K562 (cell line): ENCODE results near the gene ACSF3. TPM values are rescaled to one million over a fixed set of nuclear protein-coding genes. Genes with fewer than 3 reads are reported as not detected.

ENCODE experiments used
- ATF1 ChIP-seq, 2 experiments: fragments of 450-650 bp in 1 of 2; IDR thresholded peaks; 2 replicates each; pipeline ENCODE4 v1.6.1; 2016; ENCODE audit warnings: missing compliant biosample characterization in 1 of 2, missing genetic modification characterization in 1 of 2
- ETV1 ChIP-seq: fragments of 450-650 bp; conservative IDR thresholded peaks from 2 replicates; pipeline ENCODE4 v1.6.1; 2016; ENCODE audit warnings: missing genetic modification characterization, control low read depth, low read depth, missing compliant biosample characterization
- FOXK2 ChIP-seq, 2 experiments: fragments of 450-650 bp; IDR thresholded peaks in 1 of 2; conservative IDR thresholded peaks in 1 of 2; 2 replicates each; pipeline ENCODE4 v1.6.1; 2016; ENCODE audit warnings: low read depth in 2 of 2, mild to moderate bottlenecking in 1 of 2
- FOXM1 ChIP-seq, 2 experiments: fragments of 450-650 bp in 1 of 2; sonication (generic) in 1 of 2; formaldehyde crosslinking in 1 of 2; IDR thresholded peaks; 2 replicates each; pipeline versions ENCODE4 v1.6.1 to v1.9.0; 2017 to 2022; ENCODE audit warnings: low read depth in 2 of 2, mild to moderate bottlenecking in 2 of 2, missing genetic modification reagents in 1 of 2, moderate library complexity in 1 of 2
- HDAC1 ChIP-seq, 2 experiments: fragments of 450-650 bp; IDR thresholded peaks; 2 replicates each; pipeline ENCODE4 v1.6.1; 2016 to 2017; ENCODE audit warnings: inconsistent platforms in 1 of 2, mild to moderate bottlenecking in 1 of 2, moderate library complexity in 1 of 2
- KLF13 ChIP-seq: fragments of 450-650 bp; IDR thresholded peaks from 2 replicates; pipeline ENCODE4 v1.6.1; 2016; ENCODE audit warnings: missing genetic modification characterization, low read depth, mild to moderate bottlenecking, missing compliant biosample characterization, moderate library complexity, borderline replicate concordance
- MTF1 ChIP-seq: fragments of 250-450 bp; sonication (Bioruptor Pico); IDR thresholded peaks from 2 replicates; pipeline ENCODE4 v1.9.0; 2021; ENCODE audit warnings: moderate library complexity, mild to moderate bottlenecking, inconsistent platforms, borderline replicate concordance
- NFYB ChIP-seq: IDR thresholded peaks from 2 replicates; pipeline ENCODE4 v1.6.1; 2011; ENCODE audit warnings: mild to moderate bottlenecking, moderate library complexity; ENCODE audit not compliant: insufficient read length; ENCODE audit errors: extremely low read depth
- RBM22 ChIP-seq: fragments of 200-400 bp; formaldehyde crosslinking; IDR thresholded peaks from 2 replicates; pipeline ENCODE4 v1.6.1; 2018; ENCODE audit warnings: low read length, low read depth; ENCODE audit not compliant: poor library complexity, severe bottlenecking
- SMARCA4 ChIP-seq: fragments of 450-650 bp; IDR thresholded peaks from 2 replicates; pipeline ENCODE4 v1.6.1; 2016
- YBX1 ChIP-seq: fragments of 450-650 bp; IDR thresholded peaks from 2 replicates; pipeline ENCODE4 v1.7.1; 2016; ENCODE audit warnings: mild to moderate bottlenecking
- ZNF586 ChIP-seq: fragments of 450-650 bp; formaldehyde crosslinking; conservative IDR thresholded peaks from 2 replicates; pipeline ENCODE4 v1.4.0; 2020; ENCODE audit warnings: mild to moderate bottlenecking, moderate library complexity
- polyA plus RNA-seq, 8 experiments: library from polyadenylated mRNA; depleted of rRNA in 4 of 8; stranded (reverse) in 5 of 8; unstranded in 3 of 8; fragments of >200 nt; fragmentation: Nextera tagmentation in 2 of 8; fragmentation: Illumina TruSeq in 1 of 8; extraction: Ambion mirVana in 2 of 8; extraction: Trizol in 1 of 8; gene quantifications; 2 replicates each; pipeline versions ENCODE4 v1.2.1 to v1.2.3, GENCODE V29; 2011 to 2014; ENCODE audit warnings: inconsistent platforms in 1 of 8, missing spikeins in 1 of 8
- total RNA-seq, 7 experiments: library from RNA; depleted of rRNA in 6 of 7; stranded (reverse); fragments of >200 nt in 6 of 7; fragmentation: Illumina TruSeq in 2 of 7; extraction: Trizol in 2 of 7; gene quantifications; 2 replicates each; pipeline versions ENCODE4 v1.2.1 to v1.2.3, GENCODE V29; 2011 to 2021; ENCODE audit warnings: low replicate concordance in 1 of 7
- TF ChIP-seq, protein P1 (sequence below): sonication (generic); formaldehyde crosslinking; IDR thresholded peaks from 2 replicates; pipeline ENCODE4 v1.9.0; 2022; ENCODE audit warnings: mild to moderate bottlenecking, missing genetic modification reagents
- TF ChIP-seq, protein P2 (sequence below): IDR thresholded peaks from 2 replicates; pipeline ENCODE4 v1.6.1; 2011; ENCODE audit warnings: borderline replicate concordance, low read depth, mild to moderate bottlenecking, moderate library complexity, low read length; ENCODE audit not compliant: insufficient read depth, poor library complexity, severe bottlenecking
- TF ChIP-seq, protein P3 (sequence below): fragments of 450-650 bp; IDR thresholded peaks from 2 replicates; pipeline ENCODE4 v1.6.1; 2016; ENCODE audit warnings: antibody characterized with exemption
- TF ChIP-seq, protein P4 (sequence below): sonication (generic); formaldehyde crosslinking; IDR thresholded peaks from 2 replicates; pipeline ENCODE4 v1.4.0; 2020; ENCODE audit warnings: mild to moderate bottlenecking, missing genetic modification reagents
- TF ChIP-seq, protein P5 (sequence below): fragments of 200-800 bp; sonication (Bioruptor generic); IDR thresholded peaks from 2 replicates; pipeline ENCODE4 v1.6.1; 2017; ENCODE audit warnings: missing genetic modification characterization, missing compliant biosample characterization

Gene ACSF3
- total and polyA plus RNA-seq, 9 of the 15 experiments (the other 6 are each of a cell fraction or from before 2014, with no cell fraction given): 0.77 to 32.8 (median 14.7) TPM

DNA sequence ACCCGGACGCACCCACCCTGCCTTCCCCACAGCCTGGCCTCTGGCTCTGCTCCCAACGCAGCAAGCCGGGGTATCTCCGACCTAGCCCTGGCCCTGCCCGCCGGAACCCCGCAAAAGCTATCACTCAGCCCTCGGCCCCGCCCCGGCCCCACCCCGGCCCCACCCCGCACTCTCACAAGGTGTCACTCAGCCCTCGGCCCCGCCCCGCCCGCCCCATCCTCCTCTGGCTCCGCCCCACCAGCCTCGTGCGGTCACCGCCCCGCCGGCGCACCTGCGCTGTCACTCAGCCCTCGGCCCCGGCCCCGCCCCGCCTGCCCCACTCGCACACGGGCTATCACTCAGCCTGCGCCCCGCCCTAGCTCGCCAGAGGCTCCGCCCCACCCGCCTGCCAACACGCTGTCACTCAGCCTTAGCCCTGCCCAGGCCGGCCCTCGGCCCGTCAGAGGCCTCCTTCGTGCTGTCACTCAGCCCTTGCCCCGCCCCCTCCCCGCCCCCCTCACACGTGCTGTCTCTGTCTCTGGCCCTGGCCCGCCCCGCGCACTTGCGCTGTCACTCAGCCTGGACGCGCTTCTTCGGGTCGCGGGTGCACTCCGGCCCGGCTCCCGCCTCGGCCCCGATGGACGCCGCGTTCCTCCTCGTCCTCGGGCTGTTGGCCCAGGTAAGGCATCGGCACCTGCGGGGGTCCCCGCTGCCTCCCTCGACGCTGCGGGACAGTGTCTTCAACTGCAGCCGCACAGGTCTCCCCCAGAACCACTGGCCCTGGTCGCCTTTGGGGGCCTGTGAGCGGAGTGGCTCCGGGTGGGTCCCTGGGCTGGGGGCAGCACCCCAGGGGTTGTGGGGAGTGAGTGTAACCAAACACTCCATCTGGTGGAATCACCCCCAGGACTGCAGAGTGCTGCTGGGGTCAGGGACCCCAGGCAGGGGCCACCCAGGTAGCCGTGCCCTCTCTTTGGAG lies 77.8 kb downstream of the ACSF3 start, which contains the start of gene CDH15 (continued):
- TF ChIP-seq, protein P1, sequence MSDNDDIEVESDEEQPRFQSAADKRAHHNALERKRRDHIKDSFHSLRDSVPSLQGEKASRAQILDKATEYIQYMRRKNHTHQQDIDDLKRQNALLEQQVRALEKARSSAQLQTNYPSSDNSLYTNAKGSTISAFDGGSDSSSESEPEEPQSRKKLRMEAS (CRISPR knock-in tag): peak; percentile 58
- TF ChIP-seq, protein P2, sequence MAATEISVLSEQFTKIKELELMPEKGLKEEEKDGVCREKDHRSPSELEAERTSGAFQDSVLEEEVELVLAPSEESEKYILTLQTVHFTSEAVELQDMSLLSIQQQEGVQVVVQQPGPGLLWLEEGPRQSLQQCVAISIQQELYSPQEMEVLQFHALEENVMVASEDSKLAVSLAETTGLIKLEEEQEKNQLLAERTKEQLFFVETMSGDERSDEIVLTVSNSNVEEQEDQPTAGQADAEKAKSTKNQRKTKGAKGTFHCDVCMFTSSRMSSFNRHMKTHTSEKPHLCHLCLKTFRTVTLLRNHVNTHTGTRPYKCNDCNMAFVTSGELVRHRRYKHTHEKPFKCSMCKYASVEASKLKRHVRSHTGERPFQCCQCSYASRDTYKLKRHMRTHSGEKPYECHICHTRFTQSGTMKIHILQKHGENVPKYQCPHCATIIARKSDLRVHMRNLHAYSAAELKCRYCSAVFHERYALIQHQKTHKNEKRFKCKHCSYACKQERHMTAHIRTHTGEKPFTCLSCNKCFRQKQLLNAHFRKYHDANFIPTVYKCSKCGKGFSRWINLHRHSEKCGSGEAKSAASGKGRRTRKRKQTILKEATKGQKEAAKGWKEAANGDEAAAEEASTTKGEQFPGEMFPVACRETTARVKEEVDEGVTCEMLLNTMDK: no peak
- TF ChIP-seq FOXM1 (IDR thresholded peaks at IDR 0.05; ENCODE audit: low read depth) (no peak), FOXM1 (CRISPR knock-in tag; IDR thresholded peaks at IDR 0.05; ENCODE audit: low read depth) (no peak), FOXK2 (conservative IDR thresholded peaks at IDR 0.05 in 1 of 2, IDR thresholded peaks at IDR 0.05 in 1 of 2; ENCODE audit: low read depth in 2 of 2) (0 out of 4 replicates have a peak, but pooled peaks of 1 of the 2 experiments have one; percentile 23), HDAC1 (IDR thresholded peaks at IDR 0.05) (peak in 1 of 2 experiments; percentile 65; a peak in 2 of 4 replicates), KLF13 (tag) (no peak), MTF1 (CRISPR knock-in tag) (no peak), SMARCA4 (no peak), ATF1 (CRISPR knock-in tag; IDR thresholded peaks at IDR 0.05) (no peak), ATF1 (tag; IDR thresholded peaks at IDR 0.05) (no peak), YBX1 (no peak), ZNF586 (CRISPR knock-in tag) (no peak), RBM22 (no peak), ETV1 (no peak), NFYB (peak; percentile 9)
- TF ChIP-seq, protein P3, sequence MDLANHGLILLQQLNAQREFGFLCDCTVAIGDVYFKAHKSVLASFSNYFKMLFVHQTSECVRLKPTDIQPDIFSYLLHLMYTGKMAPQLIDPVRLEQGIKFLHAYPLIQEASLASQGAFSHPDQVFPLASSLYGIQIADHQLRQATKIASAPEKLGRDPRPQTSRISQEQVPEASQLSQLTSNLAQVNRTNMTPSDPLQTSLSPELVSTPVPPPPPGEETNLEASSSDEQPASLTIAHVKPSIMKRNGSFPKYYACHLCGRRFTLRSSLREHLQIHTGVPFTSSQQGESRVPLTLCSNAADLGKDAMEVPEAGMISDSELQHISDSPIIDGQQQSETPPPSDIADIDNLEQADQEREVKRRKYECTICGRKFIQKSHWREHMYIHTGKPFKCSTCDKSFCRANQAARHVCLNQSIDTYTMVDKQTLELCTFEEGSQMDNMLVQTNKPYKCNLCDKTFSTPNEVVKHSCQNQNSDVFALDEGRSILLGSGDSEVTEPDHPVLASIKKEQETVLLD: no peak
- TF ChIP-seq, protein P4, sequence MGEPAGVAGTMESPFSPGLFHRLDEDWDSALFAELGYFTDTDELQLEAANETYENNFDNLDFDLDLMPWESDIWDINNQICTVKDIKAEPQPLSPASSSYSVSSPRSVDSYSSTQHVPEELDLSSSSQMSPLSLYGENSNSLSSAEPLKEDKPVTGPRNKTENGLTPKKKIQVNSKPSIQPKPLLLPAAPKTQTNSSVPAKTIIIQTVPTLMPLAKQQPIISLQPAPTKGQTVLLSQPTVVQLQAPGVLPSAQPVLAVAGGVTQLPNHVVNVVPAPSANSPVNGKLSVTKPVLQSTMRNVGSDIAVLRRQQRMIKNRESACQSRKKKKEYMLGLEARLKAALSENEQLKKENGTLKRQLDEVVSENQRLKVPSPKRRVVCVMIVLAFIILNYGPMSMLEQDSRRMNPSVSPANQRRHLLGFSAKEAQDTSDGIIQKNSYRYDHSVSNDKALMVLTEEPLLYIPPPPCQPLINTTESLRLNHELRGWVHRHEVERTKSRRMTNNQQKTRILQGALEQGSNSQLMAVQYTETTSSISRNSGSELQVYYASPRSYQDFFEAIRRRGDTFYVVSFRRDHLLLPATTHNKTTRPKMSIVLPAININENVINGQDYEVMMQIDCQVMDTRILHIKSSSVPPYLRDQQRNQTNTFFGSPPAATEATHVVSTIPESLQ: no peak
- TF ChIP-seq, protein P5, sequence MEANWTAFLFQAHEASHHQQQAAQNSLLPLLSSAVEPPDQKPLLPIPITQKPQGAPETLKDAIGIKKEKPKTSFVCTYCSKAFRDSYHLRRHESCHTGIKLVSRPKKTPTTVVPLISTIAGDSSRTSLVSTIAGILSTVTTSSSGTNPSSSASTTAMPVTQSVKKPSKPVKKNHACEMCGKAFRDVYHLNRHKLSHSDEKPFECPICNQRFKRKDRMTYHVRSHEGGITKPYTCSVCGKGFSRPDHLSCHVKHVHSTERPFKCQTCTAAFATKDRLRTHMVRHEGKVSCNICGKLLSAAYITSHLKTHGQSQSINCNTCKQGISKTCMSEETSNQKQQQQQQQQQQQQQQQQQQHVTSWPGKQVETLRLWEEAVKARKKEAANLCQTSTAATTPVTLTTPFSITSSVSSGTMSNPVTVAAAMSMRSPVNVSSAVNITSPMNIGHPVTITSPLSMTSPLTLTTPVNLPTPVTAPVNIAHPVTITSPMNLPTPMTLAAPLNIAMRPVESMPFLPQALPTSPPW (CRISPR knock-in tag): peak; percentile 82
